ENCODE measurements around the gene CGB8. TPM values are rescaled to one million over a fixed set of nuclear protein-coding genes. Genes with fewer than 3 reads are reported as not detected.
"Not testable (repeated sequence)": the region's sequence is repeated elsewhere in the genome, so short reads cannot be mapped to it uniquely, and the experiment has no call there.

CGB8 gene
- total RNA-seq, 3 donors from 2014 or later (not counting 1 experiment from before 2014, with no cell fraction given) = not detected

GRCh38 chr19:49080392-49080791, 31.5 kb upstream of the CGB8 start:
- Histone ChIP-seq H3K27me3 (ENCODE audit: control insufficient read depth, insufficient read depth, low read length) (no peaks in the 10 kb centered on the region), H3K27ac (ENCODE audit: low read length) (no peak overlapping the region), H3K4me1 (ENCODE audit: control insufficient read depth, insufficient read depth, low read length) (peaks cover 7% of the 10 kb centered on the region), H3K36me3 (ENCODE audit: control insufficient read depth, insufficient read depth, low read length) (no peaks in the 10 kb centered on the region), H3K4me3 (ENCODE audit: low read length) (no peak overlapping the region), H3K9me3 (ENCODE audit: control insufficient read depth, insufficient read depth, low read length) (no peaks in the 10 kb centered on the region)
- Mint-ChIP-seq H3K4me1 (peaks cover 8% of the 10 kb centered on the region in 2 donors), H3K27me3 (ENCODE audit: low read depth in 2 of 2) (peaks cover 7 to 10% of the 10 kb centered on the region in 2 donors), H3K27ac (no peak overlapping the region), H3K4me3 (no peak overlapping the region), H3K9me3 (no peaks in the 10 kb centered on the region), H3K36me3 (no peaks in the 10 kb centered on the region)
- ATAC-seq (no peak), DNase-seq (no peak)
- no peak for TF ChIP-seq CTCF (IDR thresholded peaks at IDR 0.05)
- intact Hi-C loops (cut with micrococcal nuclease) = no loop called here
- WGBS (ENCODE audit: insufficient coverage) = 97% methylated on average over 3 of the region's 4 CpGs

GRCh38 chr19:49074869-49075268, 26.0 kb upstream of the CGB8 start:
- intact Hi-C loops (cut with micrococcal nuclease); ATAC-seq; H3K27ac ChIP-seq (ENCODE audit: low read length); H3K9me3 Mint-ChIP-seq; H3K27ac Mint-ChIP-seq; H3K4me3 ChIP-seq (ENCODE audit: low read length); H3K9me3 ChIP-seq (ENCODE audit: control insufficient read depth, insufficient read depth, low read length); H3K36me3 Mint-ChIP-seq; H3K36me3 ChIP-seq (ENCODE audit: control insufficient read depth, insufficient read depth, low read length); H3K4me1 ChIP-seq (ENCODE audit: control insufficient read depth, insufficient read depth, low read length); H3K4me3 Mint-ChIP-seq; DNase-seq: not testable (repeated sequence)
- Mint-ChIP-seq H3K27me3 (ENCODE audit: low read depth in 2 of 2) (peaks cover 34 to 44% of the 10 kb centered on the region in 2 donors), H3K4me1 (peaks cover 8 to 17% of the 10 kb centered on the region in 2 donors)
- WGBS (ENCODE audit: insufficient coverage) = 24% methylated on average over 6 of the region's 9 CpGs
- peak; percentile 23 for TF ChIP-seq CTCF (IDR thresholded peaks at IDR 0.05)
- H3K27me3 ChIP-seq (ENCODE audit: control insufficient read depth, insufficient read depth, low read length) = peaks cover 22% of the 10 kb centered on the region

DNA sequence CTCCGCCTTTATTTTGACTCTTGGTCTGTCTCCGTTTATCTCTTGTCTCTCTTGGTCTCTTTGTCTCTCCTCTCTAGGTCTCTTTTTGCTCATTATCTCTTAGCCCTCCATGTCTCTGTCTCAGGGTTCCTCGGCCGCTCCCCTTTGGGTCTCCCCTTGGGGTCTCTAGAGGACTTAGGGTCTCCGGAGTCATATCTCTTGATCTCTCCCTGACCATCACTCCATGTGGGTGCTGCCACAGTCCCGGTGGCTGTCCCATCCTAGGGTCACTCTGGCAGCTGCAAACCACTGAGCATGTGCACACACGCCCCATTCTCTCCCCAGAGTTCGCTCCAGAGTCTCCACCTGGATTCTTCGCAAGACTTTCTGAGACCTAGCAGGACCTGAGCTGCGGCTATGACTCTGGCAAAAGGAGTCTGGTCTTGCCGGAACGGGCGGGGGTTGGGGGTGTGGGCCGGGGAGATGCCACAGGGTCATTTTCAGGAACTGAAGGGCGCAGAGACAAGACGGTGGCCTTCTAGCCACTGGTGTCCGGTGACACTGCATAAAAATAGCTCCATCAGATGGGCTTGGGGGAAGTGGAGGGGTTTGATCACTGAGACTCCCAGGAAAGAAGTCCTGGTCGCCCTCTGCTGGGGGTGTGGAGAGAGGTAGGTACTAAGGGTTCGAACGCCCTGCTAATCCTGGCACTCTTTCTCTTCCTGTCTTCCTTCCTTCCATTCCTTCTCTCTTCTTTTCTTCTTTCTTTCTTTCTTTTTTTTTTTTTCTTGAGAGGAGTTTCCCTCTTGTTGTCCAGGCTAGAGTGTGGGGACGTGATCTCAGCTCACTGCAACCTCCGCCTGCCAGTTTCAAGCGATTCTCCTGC, 24.8 kb upstream of the CGB8 start:
- Histone ChIP-seq H3K36me3 (ENCODE audit: control insufficient read depth, insufficient read depth, low read length) (no peaks in the 10 kb centered on the region), H3K4me3 (ENCODE audit: low read length) (no peak overlapping the region), H3K9me3 (ENCODE audit: control insufficient read depth, insufficient read depth, low read length) (no peaks in the 10 kb centered on the region), H3K27me3 (ENCODE audit: control insufficient read depth, insufficient read depth, low read length) (peaks cover 22% of the 10 kb centered on the region), H3K27ac (ENCODE audit: low read length) (no peak overlapping the region), H3K4me1 (ENCODE audit: control insufficient read depth, insufficient read depth, low read length) (peaks cover 6% of the 10 kb centered on the region)
- no peak for TF ChIP-seq CTCF (IDR thresholded peaks at IDR 0.05)
- Mint-ChIP-seq H3K27me3 (ENCODE audit: low read depth in 2 of 2) (peaks cover 45 to 53% of the 10 kb centered on the region in 2 donors), H3K4me1 (peaks cover 8 to 17% of the 10 kb centered on the region in 2 donors), H3K4me3 (peak overlapping the region; percentile 32), H3K27ac (no peak overlapping the region), H3K9me3 (no peaks in the 10 kb centered on the region), H3K36me3 (no peaks in the 10 kb centered on the region)
- ATAC-seq = no peak
- 75% methylated on average over 20 of the region's 23 CpGs for WGBS (ENCODE audit: insufficient coverage)
- DNase-seq = peak in 1 of 2 donors; percentile 36
- intact Hi-C loops (cut with micrococcal nuclease) = no loop called here

Measured in natural killer cell (primary cell).